Hematopoietic multipotent progenitor cell treated with erythropoietin and hydrocortisone succinate and interleukin-3 and kit ligand, for 17 days (in vitro differentiated cells): Measurements from ENCODE around the gene PPP1R1A.

Source experiments
- DNase-seq: peaks from one replicate; pipeline ENCODE4 v3.0.0-alpha.2; 2015; ENCODE audit warnings: low spot score

The PPP1R1A gene

GRCh38 chr12:54588110-54588889 is at the start of gene PPP1R1A:
PPP1R1A (minus strand) TSS chr12:54588659; CDS start chr12:54588488, 171 bp downstream.
- no peak for DNase-seq

- no peak for DNase-seq
These were observed 46.3 kb upstream of the PPP1R1A start, which contains the start of gene LACRT for GRCh38 chr12:54634795-54635194. LACRT (minus strand) TSS chr12:54634895; CDS start chr12:54634841, 54 bp downstream.

- no peak for DNase-seq
These were observed 43.7 kb upstream of the PPP1R1A start for GRCh38 chr12:54631988-54632728.

GRCh38 chr12:54631551-54631950 is 43.1 kb upstream of the PPP1R1A start:
- DNase-seq = no peak

GRCh38 chr12:54629925-54630324 is 41.5 kb upstream of the PPP1R1A start:
- DNase-seq = no peak

- DNase-seq = no peak
These were observed 39.9 kb upstream of the PPP1R1A start for GRCh38 chr12:54628186-54628846.

GRCh38 chr12:54627304-54627703 is 38.8 kb upstream of the PPP1R1A start:
- DNase-seq = no peak

GRCh38 chr12:54625598-54625997 is 37.1 kb upstream of the PPP1R1A start:
- no peak for DNase-seq

GRCh38 chr12:54624315-54625279 is 36.1 kb upstream of the PPP1R1A start:
- DNase-seq = no peak

- DNase-seq = no peak
These were observed 34.2 kb upstream of the PPP1R1A start for GRCh38 chr12:54622463-54623183.

- DNase-seq = no peak
These were observed 28.6 kb upstream of the PPP1R1A start for GRCh38 chr12:54616933-54617680.

GRCh38 chr12:54612225-54612750 is 23.8 kb upstream of the PPP1R1A start:
- no peak for DNase-seq

GRCh38 chr12:54611715-54612149 is 23.3 kb upstream of the PPP1R1A start:
- no peak for DNase-seq

- DNase-seq = no peak
These were observed 20.3 kb upstream of the PPP1R1A start for GRCh38 chr12:54608769-54609168.

- no peak for DNase-seq
These were observed 19.7 kb upstream of the PPP1R1A start for GRCh38 chr12:54608156-54608555.

GRCh38 chr12:54606556-54606955 is 18.1 kb upstream of the PPP1R1A start:
- no peak for DNase-seq

GRCh38 chr12:54605138-54605970 is 16.9 kb upstream of the PPP1R1A start:
- DNase-seq = no peak

- no peak for DNase-seq
These were observed 16.0 kb upstream of the PPP1R1A start for GRCh38 chr12:54604436-54604835.

GRCh38 chr12:54603872-54604271 is 15.4 kb upstream of the PPP1R1A start:
- DNase-seq = no peak
